HG03571 (cell line): ENCODE results near the gene LEMD1.
A peak's percentile ranks its signal among the peaks of the same experiment; 100 is the strongest.

Experiments used
- ATAC-seq: cut with Tn5 transposase; IDR thresholded peaks from one replicate; pipeline ENCODE4 v1.9.1; 2021; ENCODE audit not compliant: unreplicated experiment

LEMD1 gene

GRCh38 chr1:205356440-205357139 lies 65.3 kb downstream of the LEMD1 start, which contains the start of gene KLHDC8A:
KLHDC8A (minus strand) TSS chr1:205356922; CDS start chr1:205343604, 13,318 bp downstream.
- no peak for ATAC-seq

- no peak for ATAC-seq
Observed at GRCh38 chr1:205355075-205355453, 66.8 kb downstream of the LEMD1 start.

GRCh38 chr1:205354259-205355074 lies 67.4 kb downstream of the LEMD1 start:
- ATAC-seq = no peak

GRCh38 chr1:205353612-205354011 lies 68.2 kb downstream of the LEMD1 start:
- no peak for ATAC-seq

GRCh38 chr1:205353191-205353590 lies 68.7 kb downstream of the LEMD1 start:
- ATAC-seq = no peak

GRCh38 chr1:205351984-205352713 lies 69.7 kb downstream of the LEMD1 start:
- no peak for ATAC-seq

- ATAC-seq = no peak
Observed at GRCh38 chr1:205350691-205351141, 71.1 kb downstream of the LEMD1 start.

GRCh38 chr1:205350124-205350523 lies 71.7 kb downstream of the LEMD1 start:
- ATAC-seq = no peak

- no peak for ATAC-seq
Observed at GRCh38 chr1:205348554-205349487, 73.0 kb downstream of the LEMD1 start.

GRCh38 chr1:205346956-205347574 lies 74.8 kb downstream of the LEMD1 start:
- ATAC-seq = no peak

GRCh38 chr1:205345761-205346160 lies 76.1 kb downstream of the LEMD1 start:
- ATAC-seq = no peak

GRCh38 chr1:205344066-205344928 lies 77.6 kb downstream of the LEMD1 start:
- no peak for ATAC-seq

- no peak for ATAC-seq
Observed at GRCh38 chr1:205343431-205344065, 78.3 kb downstream of the LEMD1 start.

- no peak for ATAC-seq
Observed at GRCh38 chr1:205342986-205343385, 78.9 kb downstream of the LEMD1 start.

GRCh38 chr1:205340676-205341075 lies 81.2 kb downstream of the LEMD1 start:
- no peak for ATAC-seq

GRCh38 chr1:205339717-205340116 lies 82.1 kb downstream of the LEMD1 start:
- ATAC-seq = peak; percentile 64

- no peak for ATAC-seq
Observed at GRCh38 chr1:205339197-205339702, 82.6 kb downstream of the LEMD1 start.

- no peak for ATAC-seq
Observed at GRCh38 chr1:205338011-205338410, 83.8 kb downstream of the LEMD1 start.
